ENCODE data around the gene ETV5.

- TF ChIP-seq CTCF (conservative IDR thresholded peaks at IDR 0.05) = no peak
- TF ChIP-seq EZH2 (IDR thresholded peaks at IDR 0.05; ENCODE audit: low read depth) = no peak
Observed at GRCh38 chr3:185998136-185998535, 110.8 kb downstream of the ETV5 start.
